A673 (cell line): ENCODE results near the gene TNS1. TPM values are rescaled to one million over a fixed set of nuclear protein-coding genes. Genes with fewer than 3 reads are reported as not detected.

ENCODE experiments used
- BruUV-seq: library from RNA; stranded (reverse); fragments of 400-500 nt; replicated peaks from 2 replicates; lab custom pipeline; 2021; lab: Mats Ljungman, UMichigan
- CTCF ChIA-PET: fragments of 300-600 bp; sonication (Branson Sonifier 250); formaldehyde crosslinking; loops from one replicate; lab custom pipeline; 2022; ENCODE audit warnings: antibody characterized with exemption; lab: Charles Lee
- POLR2A ChIA-PET: fragments of 300-600 bp; sonication (Branson Sonifier 250); formaldehyde crosslinking; loops from one replicate; lab custom pipeline; 2022; ENCODE audit warnings: antibody characterized with exemption; ENCODE audit not compliant: low non-redundant PET; lab: Charles Lee
- DNase-seq: peaks from one replicate; pipeline ENCODE4 v3.0.0-alpha.2; 2015; ENCODE audit warnings: low spot score
- H3K27ac ChIP-seq: fragments of 200-600 bp; sonication (generic); 2 replicates; pipeline ENCODE4 v1.5.1; 2016; ENCODE audit warnings: mixed run types, low read depth, mild to moderate bottlenecking, mixed read lengths, antibody characterized with exemption, low read length; ENCODE audit not compliant: poor library complexity, severe bottlenecking
- H3K27me3 ChIP-seq: fragments of 200-600 bp; sonication (generic); replicated peaks from 2 replicates; pipeline ENCODE4 v1.6.1; 2017; ENCODE audit warnings: mixed run types, low read depth, mild to moderate bottlenecking, mixed read lengths, antibody characterized with exemption, low read length; ENCODE audit not compliant: insufficient read depth, poor library complexity
- H3K36me3 ChIP-seq: fragments of 200-600 bp; sonication (generic); 2 replicates; pipeline ENCODE4 v1.6.1; 2016; ENCODE audit warnings: mixed run types, mild to moderate bottlenecking, mixed read lengths, antibody characterized with exemption, low read length; ENCODE audit not compliant: insufficient read depth, poor library complexity, severe bottlenecking
- H3K4me1 ChIP-seq: fragments of 200-600 bp; sonication (generic); 2 replicates; pipeline ENCODE4 v1.6.1; 2017; ENCODE audit warnings: mixed run types, mild to moderate bottlenecking, mixed read lengths, antibody characterized with exemption, low read length; ENCODE audit not compliant: insufficient read depth, poor library complexity, severe bottlenecking
- H3K4me3 ChIP-seq: fragments of 200-600 bp; sonication (generic); 2 replicates; pipeline ENCODE4 v1.5.1; 2016; ENCODE audit warnings: low read depth, mixed run types, mild to moderate bottlenecking, mixed read lengths, low read length; ENCODE audit not compliant: poor library complexity, severe bottlenecking
- H3K9me3 ChIP-seq: fragments of 200-600 bp; sonication (generic); 2 replicates; pipeline ENCODE4 v1.6.1; 2016; ENCODE audit warnings: mixed run types, low read depth, mild to moderate bottlenecking, mixed read lengths, antibody characterized with exemption, low read length; ENCODE audit not compliant: poor library complexity, severe bottlenecking
- EZH2 ChIP-seq: fragments of 200-600 bp; sonication (generic); IDR thresholded peaks from 2 replicates; pipeline ENCODE4 v1.6.1; 2017; ENCODE audit warnings: borderline replicate concordance, low read depth, mild to moderate bottlenecking, mixed read lengths, antibody characterized with exemption, low read length; ENCODE audit not compliant: poor library complexity, severe bottlenecking
- intact Hi-C: fragments of 100-400 bp; cut with micrococcal nuclease; formaldehyde crosslinking; loops from one replicate; pipeline ENCODE4 v1.10.0; 2022; ENCODE audit not compliant: unreplicated experiment
- total RNA-seq: library from RNA; stranded (reverse); gene quantifications from 2 replicates; pipeline ENCODE4 v1.2.3, GENCODE V29; 2021
- TF ChIP-seq, protein P1 (sequence below): fragments of 300-800, 200-600 bp; sonication (generic); conservative IDR thresholded peaks from 2 replicates; pipeline ENCODE4 v1.5.1; 2017; ENCODE audit warnings: low read depth, mild to moderate bottlenecking, antibody characterized with exemption, low read length, moderate library complexity, mixed read lengths

The TNS1 gene
- total RNA-seq, 1 experiment from 2014 or later: 99.6 TPM

DNA sequence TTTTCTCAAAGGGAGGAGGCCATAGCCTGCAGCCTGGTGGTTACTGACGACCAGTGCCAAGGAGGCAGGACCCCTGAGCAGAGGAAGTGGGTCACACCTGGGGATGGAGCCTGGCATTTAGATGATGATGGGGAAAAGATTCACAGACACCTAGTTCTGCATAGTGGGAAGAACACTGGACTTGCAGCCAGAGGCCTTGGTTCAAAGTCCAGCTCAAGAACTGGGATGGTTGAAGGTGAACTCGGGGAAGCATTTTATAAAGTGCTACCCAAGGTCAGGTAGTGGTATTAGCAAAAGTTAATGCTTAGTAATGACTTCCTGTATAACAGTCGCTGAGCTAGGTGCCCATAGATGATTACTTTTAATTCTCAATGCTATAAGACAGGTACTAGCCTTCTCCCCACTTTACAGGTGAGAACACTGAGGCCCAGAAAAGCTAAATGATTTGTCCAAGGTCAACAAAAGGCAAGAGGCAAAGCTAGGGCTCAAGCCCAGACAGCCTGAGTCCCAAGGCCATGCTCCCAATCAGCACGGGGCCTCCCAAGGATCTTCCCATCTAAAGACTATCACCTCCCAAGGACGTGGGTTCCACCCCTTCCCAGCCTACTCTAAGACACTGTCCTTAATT, 134.4 kb downstream of the TNS1 start:
- no peaks in the 10 kb centered on the region for H3K9me3 ChIP-seq
- no peak overlapping the region for H3K27ac ChIP-seq
- intact Hi-C loops: no loop called here
- peaks cover 24% of the 10 kb centered on the region for H3K36me3 ChIP-seq
- H3K27me3 ChIP-seq: no peaks in the 10 kb centered on the region
- ChIA-PET POLR2A (no interaction called here), CTCF (no interaction called here)
- no peak for TF ChIP-seq EZH2
- TF ChIP-seq, protein P1, sequence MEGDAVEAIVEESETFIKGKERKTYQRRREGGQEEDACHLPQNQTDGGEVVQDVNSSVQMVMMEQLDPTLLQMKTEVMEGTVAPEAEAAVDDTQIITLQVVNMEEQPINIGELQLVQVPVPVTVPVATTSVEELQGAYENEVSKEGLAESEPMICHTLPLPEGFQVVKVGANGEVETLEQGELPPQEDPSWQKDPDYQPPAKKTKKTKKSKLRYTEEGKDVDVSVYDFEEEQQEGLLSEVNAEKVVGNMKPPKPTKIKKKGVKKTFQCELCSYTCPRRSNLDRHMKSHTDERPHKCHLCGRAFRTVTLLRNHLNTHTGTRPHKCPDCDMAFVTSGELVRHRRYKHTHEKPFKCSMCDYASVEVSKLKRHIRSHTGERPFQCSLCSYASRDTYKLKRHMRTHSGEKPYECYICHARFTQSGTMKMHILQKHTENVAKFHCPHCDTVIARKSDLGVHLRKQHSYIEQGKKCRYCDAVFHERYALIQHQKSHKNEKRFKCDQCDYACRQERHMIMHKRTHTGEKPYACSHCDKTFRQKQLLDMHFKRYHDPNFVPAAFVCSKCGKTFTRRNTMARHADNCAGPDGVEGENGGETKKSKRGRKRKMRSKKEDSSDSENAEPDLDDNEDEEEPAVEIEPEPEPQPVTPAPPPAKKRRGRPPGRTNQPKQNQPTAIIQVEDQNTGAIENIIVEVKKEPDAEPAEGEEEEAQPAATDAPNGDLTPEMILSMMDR: no peak
- H3K4me3 ChIP-seq: no peak overlapping the region
- H3K4me1 ChIP-seq: no peaks in the 10 kb centered on the region
- no peak for DNase-seq
- BruUV-seq: no TSS peak

DNA sequence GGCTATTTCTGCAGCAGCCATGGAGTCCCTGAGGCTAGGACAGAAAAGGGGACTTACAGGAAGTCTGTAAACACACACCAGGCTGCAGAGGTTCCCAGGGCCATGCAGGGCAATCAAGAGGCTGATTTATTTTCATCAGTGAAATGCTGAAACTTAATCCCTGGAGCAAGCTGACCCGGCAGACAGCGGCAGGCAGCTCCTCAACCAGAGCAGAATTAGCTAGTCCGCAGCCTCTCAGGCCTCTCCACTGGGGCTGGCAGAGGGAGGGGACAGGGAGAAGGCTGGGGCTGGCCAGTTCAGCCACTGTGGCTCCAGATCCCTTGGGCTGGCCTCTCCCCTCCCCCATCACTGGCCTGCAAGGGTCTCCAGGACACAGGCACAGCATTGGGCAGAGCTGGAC, 136.3 kb downstream of the TNS1 start:
- no peak overlapping the region for H3K4me3 ChIP-seq
- intact Hi-C loops: no loop called here
- no peaks in the 10 kb centered on the region for H3K9me3 ChIP-seq
- no peaks in the 10 kb centered on the region for H3K27me3 ChIP-seq
- no TSS peak for BruUV-seq
- H3K36me3 ChIP-seq: peaks cover 15% of the 10 kb centered on the region
- no peak for TF ChIP-seq EZH2
- TF ChIP-seq, protein P1: no peak
- no peak overlapping the region for H3K27ac ChIP-seq
- no peak for DNase-seq
- no peaks in the 10 kb centered on the region for H3K4me1 ChIP-seq
- CTCF ChIA-PET: no interaction called here
- POLR2A ChIA-PET: no interaction called here

DNA sequence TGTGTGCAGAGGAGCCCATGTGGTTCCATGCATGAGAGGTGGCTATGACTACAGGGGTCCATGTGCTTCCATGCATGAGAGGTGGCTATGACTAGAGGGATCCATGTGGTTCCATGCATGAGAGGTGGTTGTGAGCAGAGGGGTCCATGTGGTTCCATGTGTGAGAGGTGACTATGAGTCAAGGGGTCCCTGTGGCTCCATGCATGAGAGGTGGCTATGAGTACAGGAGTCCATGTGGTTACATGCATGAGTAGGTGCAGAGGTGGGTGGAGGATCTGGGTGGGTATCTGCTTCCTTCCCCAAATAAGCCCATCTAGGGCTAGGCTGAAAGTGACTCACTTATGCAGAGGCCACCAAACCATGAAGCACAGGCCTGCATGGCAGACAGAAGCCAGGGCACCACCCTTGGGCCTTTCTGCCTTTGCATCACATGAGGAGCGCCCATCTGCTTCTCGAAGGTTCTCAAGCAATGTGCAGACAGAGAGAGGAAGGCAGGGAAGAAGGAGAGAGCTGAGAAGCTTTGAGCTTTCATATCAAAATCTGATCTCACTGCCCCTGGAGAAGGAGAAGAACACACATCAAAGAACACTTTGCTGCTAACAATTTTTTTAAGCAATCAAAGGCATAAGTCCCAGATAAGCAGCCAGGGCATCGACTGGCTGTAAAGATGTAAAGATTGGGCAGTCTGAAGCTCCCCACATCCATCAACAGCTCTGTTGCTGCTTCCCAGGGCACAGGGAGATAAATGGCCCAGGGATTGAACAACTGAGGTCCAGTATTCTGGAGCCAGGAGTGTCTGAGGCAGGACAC, 137.6 kb downstream of the TNS1 start:
- ChIA-PET CTCF (no interaction called here), POLR2A (no interaction called here)
- peaks cover 15% of the 10 kb centered on the region for H3K36me3 ChIP-seq
- intact Hi-C loops: no loop called here
- no TSS peak for BruUV-seq
- H3K9me3 ChIP-seq: no peaks in the 10 kb centered on the region
- no peaks in the 10 kb centered on the region for H3K4me1 ChIP-seq
- DNase-seq: no peak
- no peak for TF ChIP-seq EZH2
- TF ChIP-seq, protein P1: no peak
- H3K27ac ChIP-seq: no peak overlapping the region
- no peak overlapping the region for H3K4me3 ChIP-seq
- no peaks in the 10 kb centered on the region for H3K27me3 ChIP-seq
